OCI-LY1 (cell line): ENCODE measurements around the gene CTNNBL1.

ENCODE experiments used
- H2AFZ ChIP-seq: fragments of 200-600 bp; sonication (generic), shearing (Covaris generic); 2 replicates; pipeline ENCODE4 v1.6.0; 2014; ENCODE audit warnings: antibody characterized with exemption, mild to moderate bottlenecking, low read length
- H3F3A ChIP-seq: fragments of 200-600 bp; sonication (generic), shearing (Covaris generic); 2 replicates; pipeline ENCODE4 v1.6.0; 2014; ENCODE audit warnings: mild to moderate bottlenecking, antibody characterized with exemption, low read length, moderate library complexity; ENCODE audit not compliant: insufficient read depth
- H3K27ac ChIP-seq: fragments of 200-600 bp; sonication (generic); 2 replicates; pipeline ENCODE4 v1.5.1; 2014; ENCODE audit warnings: low read length, mixed run types, mild to moderate bottlenecking, low read depth; ENCODE audit not compliant: poor library complexity, severe bottlenecking
- H3K27me3 ChIP-seq: fragments of 200-600 bp; sonication (generic); 2 replicates; pipeline ENCODE4 v1.6.0; 2014; ENCODE audit warnings: antibody characterized with exemption, mild to moderate bottlenecking, low read length, moderate library complexity; ENCODE audit not compliant: insufficient read depth
- H3K36me3 ChIP-seq: fragments of 200-600 bp; sonication (generic); 2 replicates; pipeline ENCODE4 v1.6.1; 2014; ENCODE audit warnings: mild to moderate bottlenecking, antibody characterized with exemption, low read length, moderate library complexity, mixed read lengths; ENCODE audit not compliant: insufficient read depth
- H3K4me1 ChIP-seq: fragments of 200-600 bp; sonication (generic); 2 replicates; pipeline ENCODE4 v1.5.1; 2014; ENCODE audit warnings: mild to moderate bottlenecking, low read length, moderate library complexity; ENCODE audit not compliant: insufficient read depth, severe bottlenecking
- H3K4me2 ChIP-seq: fragments of 200-600 bp; sonication (generic), shearing (Covaris generic); 2 replicates; pipeline ENCODE4 v1.6.1; 2014; ENCODE audit warnings: low read length
- H3K4me3 ChIP-seq: fragments of 200-600 bp; sonication (generic); 2 replicates; pipeline ENCODE4 v1.5.1; 2014; ENCODE audit warnings: low read length, low read depth, mild to moderate bottlenecking, mixed read lengths; ENCODE audit not compliant: poor library complexity, severe bottlenecking
- H3K79me2 ChIP-seq: fragments of 200-600 bp; shearing (Covaris generic); 2 replicates; pipeline ENCODE4 v1.6.1; 2016; ENCODE audit warnings: mixed run types, low read length, mixed read lengths; ENCODE audit not compliant: insufficient read depth
- H3K9ac ChIP-seq: fragments of 200-600 bp; sonication (generic), shearing (Covaris generic); 2 replicates; pipeline ENCODE4 v1.6.1; 2014; ENCODE audit warnings: mild to moderate bottlenecking, low read length, mixed read lengths
- H3K9me2 ChIP-seq: fragments of 200-600 bp; sonication (generic), shearing (Covaris generic); 2 replicates; pipeline ENCODE4 v1.6.1; 2014; ENCODE audit warnings: low read depth, mild to moderate bottlenecking, low read length, mixed read lengths
- H3K9me3 ChIP-seq: fragments of 200-600 bp; shearing (Covaris generic); 2 replicates; pipeline ENCODE4 v1.6.1; 2014; ENCODE audit warnings: low read length, mixed read lengths
- H4K20me1 ChIP-seq: fragments of 200-600 bp; sonication (generic), shearing (Covaris generic); 2 replicates; pipeline ENCODE4 v1.6.0; 2016; ENCODE audit warnings: mild to moderate bottlenecking, low read length; ENCODE audit not compliant: insufficient read depth
- EZH2 ChIP-seq: fragments of 200-600 bp; sonication (generic), shearing (Covaris generic); IDR thresholded peaks from 2 replicates; pipeline ENCODE4 v1.8.0; 2017; ENCODE audit warnings: borderline replicate concordance, mixed run types, mild to moderate bottlenecking, antibody characterized with exemption, low read length, moderate library complexity, mixed read lengths
- TF ChIP-seq, protein P1 (sequence below): fragments of 200-600 bp; sonication (generic), shearing (Covaris generic); IDR thresholded peaks from 2 replicates; pipeline ENCODE4 v1.5.1; 2017; ENCODE audit warnings: mild to moderate bottlenecking, antibody characterized with exemption, low read length, moderate library complexity, mixed read lengths

Gene CTNNBL1

DNA sequence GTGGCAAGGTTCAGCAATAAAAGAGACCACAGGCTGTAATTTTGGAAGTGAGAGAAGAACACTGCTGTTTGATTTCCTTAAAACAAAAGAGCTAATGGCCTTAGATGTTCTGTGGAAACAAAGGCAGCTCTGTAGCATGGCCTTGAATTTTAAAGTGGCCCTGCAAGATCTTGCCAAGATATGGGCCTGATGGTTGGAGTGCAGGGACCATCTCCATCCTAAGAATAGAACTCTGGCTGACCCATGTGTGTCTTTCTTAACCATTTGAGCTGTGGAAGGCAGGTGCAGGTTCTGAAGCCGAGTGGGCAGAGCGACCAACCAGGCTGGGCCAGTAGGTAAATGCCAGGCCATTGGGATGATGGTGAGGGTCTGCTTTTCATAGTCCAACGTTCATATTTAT is 135.3 kb downstream of the CTNNBL1 start:
- Histone ChIP-seq H3F3A (no peaks in the 10 kb centered on the region), H3K27me3 (no peaks in the 10 kb centered on the region), H3K4me1 (no peaks in the 10 kb centered on the region), H3K27ac (no peak overlapping the region), H3K79me2 (no peaks in the 10 kb centered on the region), H2AFZ (no peak overlapping the region), H3K9ac (no peak overlapping the region), H3K4me3 (no peak overlapping the region), H3K36me3 (no peaks in the 10 kb centered on the region), H4K20me1 (no peaks in the 10 kb centered on the region), H3K9me3 (no peaks in the 10 kb centered on the region), H3K9me2 (no peaks in the 10 kb centered on the region), H3K4me2 (no peak overlapping the region)
- TF ChIP-seq, protein P1, sequence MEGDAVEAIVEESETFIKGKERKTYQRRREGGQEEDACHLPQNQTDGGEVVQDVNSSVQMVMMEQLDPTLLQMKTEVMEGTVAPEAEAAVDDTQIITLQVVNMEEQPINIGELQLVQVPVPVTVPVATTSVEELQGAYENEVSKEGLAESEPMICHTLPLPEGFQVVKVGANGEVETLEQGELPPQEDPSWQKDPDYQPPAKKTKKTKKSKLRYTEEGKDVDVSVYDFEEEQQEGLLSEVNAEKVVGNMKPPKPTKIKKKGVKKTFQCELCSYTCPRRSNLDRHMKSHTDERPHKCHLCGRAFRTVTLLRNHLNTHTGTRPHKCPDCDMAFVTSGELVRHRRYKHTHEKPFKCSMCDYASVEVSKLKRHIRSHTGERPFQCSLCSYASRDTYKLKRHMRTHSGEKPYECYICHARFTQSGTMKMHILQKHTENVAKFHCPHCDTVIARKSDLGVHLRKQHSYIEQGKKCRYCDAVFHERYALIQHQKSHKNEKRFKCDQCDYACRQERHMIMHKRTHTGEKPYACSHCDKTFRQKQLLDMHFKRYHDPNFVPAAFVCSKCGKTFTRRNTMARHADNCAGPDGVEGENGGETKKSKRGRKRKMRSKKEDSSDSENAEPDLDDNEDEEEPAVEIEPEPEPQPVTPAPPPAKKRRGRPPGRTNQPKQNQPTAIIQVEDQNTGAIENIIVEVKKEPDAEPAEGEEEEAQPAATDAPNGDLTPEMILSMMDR, result no peak

DNA sequence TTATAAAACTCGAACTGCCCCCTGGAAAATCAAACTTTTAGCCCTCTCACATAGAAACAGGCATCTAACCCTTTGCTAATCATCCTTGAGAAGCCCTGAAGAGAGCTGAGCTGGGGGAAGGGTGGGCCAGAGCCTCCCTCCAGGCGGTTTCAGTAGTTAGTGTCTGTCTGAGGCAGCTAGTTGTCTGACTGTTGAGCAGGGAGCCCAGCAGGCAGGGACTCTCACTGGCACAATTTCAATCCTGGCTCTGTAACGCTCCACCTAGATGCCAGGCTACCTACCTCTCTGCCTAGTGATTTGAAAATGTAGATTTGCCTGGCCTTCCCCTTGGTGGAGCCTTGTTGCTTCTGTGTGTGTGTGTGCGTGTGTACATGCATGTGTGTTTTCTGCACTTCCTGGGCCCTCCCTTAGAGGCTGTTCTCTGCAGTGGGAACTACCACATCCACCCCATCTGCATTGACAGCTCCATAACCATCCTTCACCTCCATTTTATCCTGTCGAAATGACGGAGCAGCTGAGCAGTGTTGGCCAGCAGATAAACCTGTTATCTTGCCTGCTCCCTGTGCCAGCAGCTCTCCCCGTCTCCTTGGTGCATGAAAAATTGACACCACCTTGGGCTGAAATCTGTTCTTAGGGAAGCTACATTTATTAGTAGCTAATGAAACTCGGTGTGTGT is 139.5 kb downstream of the CTNNBL1 start:
- H3K4me2 ChIP-seq, result no peak overlapping the region
- H2AFZ ChIP-seq, result no peak overlapping the region
- no peaks in the 10 kb centered on the region for H3K36me3 ChIP-seq
- H3K9ac ChIP-seq, result no peak overlapping the region
- H3K79me2 ChIP-seq, result no peaks in the 10 kb centered on the region
- no peaks in the 10 kb centered on the region for H3F3A ChIP-seq
- H3K4me1 ChIP-seq, result no peaks in the 10 kb centered on the region
- no peak overlapping the region for H3K4me3 ChIP-seq
- TF ChIP-seq EZH2, result no peak
- TF ChIP-seq, protein P1, result no peak
- no peaks in the 10 kb centered on the region for H3K27me3 ChIP-seq
- no peak overlapping the region for H3K27ac ChIP-seq
- no peaks in the 10 kb centered on the region for H4K20me1 ChIP-seq
- no peaks in the 10 kb centered on the region for H3K9me3 ChIP-seq
- H3K9me2 ChIP-seq, result no peaks in the 10 kb centered on the region

- Histone ChIP-seq H3K27ac (no peak overlapping the region), H3F3A (no peaks in the 10 kb centered on the region), H3K36me3 (peaks cover 8% of the 10 kb centered on the region; the same call in 1 of the 2 replicates), H3K4me3 (no peak overlapping the region), H4K20me1 (no peaks in the 10 kb centered on the region), H3K79me2 (no peaks in the 10 kb centered on the region), H3K4me2 (no peak overlapping the region), H3K9me2 (no peaks in the 10 kb centered on the region), H3K9ac (no peak overlapping the region), H2AFZ (no peak overlapping the region), H3K4me1 (no peaks in the 10 kb centered on the region), H3K27me3 (no peaks in the 10 kb centered on the region), H3K9me3 (no peaks in the 10 kb centered on the region)
- TF ChIP-seq, protein P1, result no peak
- no peak for TF ChIP-seq EZH2
Observed at GRCh38 chr20:37836926-37837325, 143.1 kb downstream of the CTNNBL1 start.
